Aorta (tissue), 5 donors: Measurements from ENCODE around the gene LRRC17. TPM values are rescaled to one million over a fixed set of nuclear protein-coding genes. Genes with fewer than 3 reads are reported as not detected.
"Not testable (repeated sequence)": the region's sequence is repeated elsewhere in the genome, so short reads cannot be mapped to it uniquely, and the experiment has no call there.

Source experiments
- ATAC-seq: fragments of 200-7000 bp; cut with Tn5 transposase; one replicate; pipeline ENCODE4 v1.9.1; 2022; ENCODE audit warnings: moderate library complexity; ENCODE audit not compliant: low FRiP score
- DNase-seq, 2 donors: peaks; one replicate each; pipeline ENCODE4 v3.0.0-alpha.2; 2020
- H3K27ac ChIP-seq, 2 donors: one replicate each; pipeline ENCODE4 v1.5.1; 2013; ENCODE audit warnings: low read length in 2 of 2, mild to moderate bottlenecking in 2 of 2, moderate library complexity in 2 of 2, control low read depth in 1 of 2, inconsistent platforms in 1 of 2, low read depth in 1 of 2
- H3K27me3 ChIP-seq, 2 donors: one replicate each; pipeline ENCODE4 v1.6.1; 2013; ENCODE audit warnings: control low read depth in 1 of 2, low read length in 1 of 2, mild to moderate bottlenecking in 1 of 2, moderate library complexity in 1 of 2; ENCODE audit not compliant: insufficient read depth in 2 of 2, control insufficient read depth in 1 of 2
- H3K36me3 ChIP-seq, 2 donors: one replicate each; pipeline ENCODE4 v1.6.1; 2013; ENCODE audit warnings: control low read depth in 1 of 2, low read length in 1 of 2, mild to moderate bottlenecking in 1 of 2; ENCODE audit not compliant: insufficient read depth in 2 of 2, control insufficient read depth in 1 of 2
- H3K4me1 ChIP-seq, 2 donors: one replicate each; pipeline ENCODE4 v1.6.1; 2013; ENCODE audit warnings: low read length in 2 of 2, control low read depth in 1 of 2, mild to moderate bottlenecking in 1 of 2, moderate library complexity in 1 of 2; ENCODE audit not compliant: insufficient read depth in 2 of 2, control insufficient read depth in 1 of 2
- H3K4me3 ChIP-seq, 2 donors: one replicate each; pipeline ENCODE4 v1.5.1; 2013; ENCODE audit warnings: low read length in 2 of 2, control low read depth in 1 of 2, mild to moderate bottlenecking in 1 of 2
- H3K9me3 ChIP-seq: one replicate; pipeline ENCODE4 v1.6.1; 2013; ENCODE audit warnings: mild to moderate bottlenecking, low read length; ENCODE audit not compliant: control insufficient read depth
- WGBS, 2 donors: extraction: QIAGEN DNeasy Blood & Tissue Kit; methylation state at CpG; one replicate each; pipeline ENCODE4 v1.1.7; 2013; 5-methylcytosine and 5-hydroxymethylcytosine counted together
- intact Hi-C, 2 donors: fragments of 100-400 bp; cut with DNase I; formaldehyde crosslinking; loops; one replicate each; pipeline versions ENCODE4 v1.14.2 to v1.15.0; 2022
- polyA plus RNA-seq, 2 donors: library from polyadenylated mRNA; stranded (reverse); fragments of 200-250 nt; gene quantifications; one replicate each; pipeline ENCODE4 v1.2.3, GENCODE V29; 2013
- total RNA-seq, 2 donors: library from RNA; stranded (reverse); fragmentation: NEBNext Ultra II Directional; extraction: Animal tissue kit (Norgen Biotek cat#: 25700); gene quantifications; one replicate each; pipeline ENCODE4 v1.2.1, GENCODE V29; 2021
- donor health status: healthy with polysubstance abuse.
- donor health status: Bipolar disorder and iron deficiency.
- donor health status: DM: no; HTN: no; CAD: no.
- donor health status: DM: no; HTN: no; CAD: no.
- donor health status: DM: yes; HTN: yes; CAD: no.

Gene LRRC17
- total and polyA plus RNA-seq, 4 donors: 8.1 to 69.6 (median 24.6) TPM

GRCh38 chr7:102942868-102943267 lies 30.1 kb downstream of the LRRC17 start:
- H3K9me3 ChIP-seq: no peaks in the 10 kb centered on the region
- no peak overlapping the region for H3K4me3 ChIP-seq
- intact Hi-C loops: no loop called here
- H3K27ac ChIP-seq: no peak overlapping the region
- no peaks in the 10 kb centered on the region for H3K27me3 ChIP-seq
- no peak for ATAC-seq
- WGBS, 2 donors: 39 to 42% methylated on average over 1 of the region's 1 CpG
- DNase-seq: no peak
- H3K4me1 ChIP-seq: peaks cover 2 to 7% of the 10 kb centered on the region in 2 donors
- no peaks in the 10 kb centered on the region for H3K36me3 ChIP-seq

GRCh38 chr7:102943423-102944169 lies 30.8 kb downstream of the LRRC17 start:
- no peak for ATAC-seq
- 73 to 78% methylated on average over 5 of the region's 5 CpGs for WGBS, 2 donors

GRCh38 chr7:102944241-102944640 lies 31.4 kb downstream of the LRRC17 start:
- no peaks in the 10 kb centered on the region for H3K4me1 ChIP-seq
- no peaks in the 10 kb centered on the region for H3K9me3 ChIP-seq
- H3K4me3 ChIP-seq: no peak overlapping the region
- no peaks in the 10 kb centered on the region for H3K27me3 ChIP-seq
- intact Hi-C loops: no loop called here
- no peaks in the 10 kb centered on the region for H3K36me3 ChIP-seq
- H3K27ac ChIP-seq: no peak overlapping the region
- WGBS, 2 donors: 91 to 95% methylated on average over 4 of the region's 4 CpGs
- no peak for DNase-seq
- no peak for ATAC-seq

More at GRCh38 chr7:102943423-102944169, 30.8 kb downstream of the LRRC17 start:
- Histone ChIP-seq H3K36me3 (no peaks in the 10 kb centered on the region), H3K4me1 (peaks cover 2 to 4% of the 10 kb centered on the region in 2 donors), H3K9me3 (no peaks in the 10 kb centered on the region), H3K4me3 (no peak overlapping the region), H3K27ac (no peak overlapping the region), H3K27me3 (no peaks in the 10 kb centered on the region)
- no peak for DNase-seq
- intact Hi-C loops: no loop called here

- DNase-seq (no peak), ATAC-seq (no peak)
- H3K4me1 ChIP-seq: no peaks in the 10 kb centered on the region
- H3K27me3 ChIP-seq: no peaks in the 10 kb centered on the region
- intact Hi-C loops: no loop called here
- 96 to 98% methylated on average over 3 of the region's 3 CpGs for WGBS, 2 donors
- H3K9me3 ChIP-seq: no peaks in the 10 kb centered on the region
- no peak overlapping the region for H3K27ac ChIP-seq
- no peak overlapping the region for H3K4me3 ChIP-seq
- no peaks in the 10 kb centered on the region for H3K36me3 ChIP-seq
Measured at GRCh38 chr7:102951839-102952238, 39.0 kb downstream of the LRRC17 start.

DNA sequence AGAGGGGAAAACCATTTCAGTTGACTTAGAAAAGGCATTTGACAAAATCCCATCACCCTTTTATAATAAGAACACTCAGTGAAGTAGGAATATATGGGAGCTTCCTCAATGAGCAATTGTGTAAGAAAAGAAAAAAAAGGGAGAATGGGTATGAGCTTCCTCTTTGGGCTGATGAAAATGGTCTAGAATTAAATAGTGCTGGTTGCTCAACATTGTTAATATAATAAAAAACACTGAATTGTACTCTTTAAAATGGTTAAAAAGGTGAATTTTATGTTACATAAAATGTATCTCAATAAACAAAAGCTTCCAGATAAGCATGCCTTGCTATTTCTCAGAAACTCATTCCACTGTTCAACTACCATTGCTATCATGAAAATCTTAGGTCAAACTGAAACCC lies 40.6 kb downstream of the LRRC17 start:
- ATAC-seq (no peak), DNase-seq (no peak)

DNA sequence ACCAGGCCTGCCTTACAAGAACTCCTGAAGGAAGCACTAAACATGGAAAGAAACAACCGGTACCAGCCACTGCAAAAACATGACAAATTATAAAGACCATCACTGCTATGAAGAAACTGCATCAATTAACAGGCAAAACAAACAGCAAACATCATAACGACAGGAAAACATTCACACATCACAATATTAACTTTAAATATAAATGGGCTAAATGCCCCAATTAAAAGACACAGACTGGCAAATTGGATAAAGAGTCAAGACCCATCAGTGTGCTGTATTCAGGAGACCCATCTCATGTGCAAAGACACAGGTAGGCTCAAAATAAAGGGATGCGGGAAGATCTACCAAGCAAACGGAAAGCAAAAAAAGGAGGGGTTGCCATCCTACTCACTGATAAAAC lies 41.6 kb downstream of the LRRC17 start:
- DNase-seq, ATAC-seq, H3K4me1 ChIP-seq, H3K9me3 ChIP-seq, H3K4me3 ChIP-seq, H3K27me3 ChIP-seq, H3K36me3 ChIP-seq, intact Hi-C loops, H3K27ac ChIP-seq: not testable (repeated sequence)
- 96% methylated on average over 4 of the region's 4 CpGs for WGBS, 2 donors

More for the DNA sequence above, 40.6 kb downstream of the LRRC17 start:
- Histone ChIP-seq H3K27me3 (no peaks in the 10 kb centered on the region), H3K9me3 (no peaks in the 10 kb centered on the region), H3K36me3 (no peaks in the 10 kb centered on the region), H3K27ac (no peak overlapping the region), H3K4me1 (no peaks in the 10 kb centered on the region), H3K4me3 (no peak overlapping the region)
- intact Hi-C loops: no loop called here

DNA sequence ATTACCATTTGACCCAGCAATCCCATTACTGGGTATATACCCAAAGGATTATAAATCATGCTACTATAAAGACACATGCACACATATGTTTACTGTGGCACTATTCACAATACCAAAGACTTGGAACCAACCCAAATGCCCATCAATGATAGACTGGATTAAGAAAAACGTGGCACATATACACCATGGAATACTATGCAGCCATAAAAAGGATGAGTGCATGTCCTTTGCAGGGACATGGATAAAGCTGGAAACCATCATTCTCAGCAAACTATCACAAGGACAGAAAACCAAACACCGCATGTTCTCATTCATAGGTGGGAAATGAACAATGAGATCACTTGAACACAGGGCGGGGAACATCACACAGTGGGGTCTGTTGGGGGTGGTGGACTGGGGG lies 45.2 kb downstream of the LRRC17 start:
- H3K36me3 ChIP-seq, ATAC-seq, H3K27me3 ChIP-seq, H3K4me1 ChIP-seq, H3K9me3 ChIP-seq, H3K4me3 ChIP-seq, H3K27ac ChIP-seq, DNase-seq, intact Hi-C loops: not testable (repeated sequence)
- 94 to 95% methylated on average over 3 of the region's 3 CpGs for WGBS, 2 donors

GRCh38 chr7:102961993-102962392 lies 49.2 kb downstream of the LRRC17 start:
- WGBS, 2 donors: 90 to 96% methylated on average over 1 of the region's 2 CpGs
- H3K9me3 ChIP-seq, DNase-seq, H3K27me3 ChIP-seq, intact Hi-C loops, H3K4me3 ChIP-seq, H3K36me3 ChIP-seq, H3K4me1 ChIP-seq, H3K27ac ChIP-seq, ATAC-seq: not testable (repeated sequence)

DNA sequence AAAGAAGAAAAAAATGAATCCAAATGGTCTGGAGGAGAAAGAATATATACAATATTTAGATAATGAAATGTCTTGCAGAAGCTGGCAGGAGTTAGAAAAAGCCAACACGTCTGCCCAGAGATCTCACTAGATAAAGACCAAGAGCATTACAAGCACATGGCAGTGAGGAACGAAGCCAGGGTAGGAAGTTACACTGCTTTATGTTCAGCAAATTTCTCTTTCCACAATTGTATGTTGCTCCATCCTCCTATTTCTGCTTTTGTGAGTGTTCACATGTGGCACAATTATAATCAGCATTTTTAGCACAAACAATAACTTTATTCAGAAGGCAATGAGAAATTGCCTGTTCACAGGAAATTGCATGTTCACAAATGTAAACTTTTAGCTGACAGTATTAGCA lies 53.7 kb downstream of the LRRC17 start:
- H3K36me3 ChIP-seq: no peaks in the 10 kb centered on the region
- H3K4me3 ChIP-seq: no peak overlapping the region
- H3K27me3 ChIP-seq: no peaks in the 10 kb centered on the region
- intact Hi-C loops: no loop called here
- no peak overlapping the region for H3K27ac ChIP-seq
- no peaks in the 10 kb centered on the region for H3K9me3 ChIP-seq
- ATAC-seq (no peak), DNase-seq (no peak)
- WGBS, 2 donors: 47 to 52% methylated on average over 2 of the region's 2 CpGs
- peaks cover 1 to 4% of the 10 kb centered on the region in 2 donors for H3K4me1 ChIP-seq
